T-helper 2 cell treated with Interferon-gamma antibody and Interleukin-4, amounts not matched to agents 100 ng/mL and 5 ng/mL, for 36 hours (primary cell): ENCODE measurements around the gene ARVCF. TPM values are rescaled to one million over a fixed set of nuclear protein-coding genes. Genes with fewer than 3 reads are reported as not detected.

Experiments used
- intact Hi-C: fragments of 100-400 bp; cut with micrococcal nuclease; formaldehyde crosslinking; loops from one replicate; pipeline ENCODE4 v1.15.1; 2023
- total RNA-seq: library from RNA; stranded (reverse); gene quantifications from 2 replicates; pipeline ENCODE4 v1.2.3, GENCODE V29; 2022

The ARVCF gene
- total RNA-seq, 1 donor from 2014 or later, result 0.84 TPM

DNA sequence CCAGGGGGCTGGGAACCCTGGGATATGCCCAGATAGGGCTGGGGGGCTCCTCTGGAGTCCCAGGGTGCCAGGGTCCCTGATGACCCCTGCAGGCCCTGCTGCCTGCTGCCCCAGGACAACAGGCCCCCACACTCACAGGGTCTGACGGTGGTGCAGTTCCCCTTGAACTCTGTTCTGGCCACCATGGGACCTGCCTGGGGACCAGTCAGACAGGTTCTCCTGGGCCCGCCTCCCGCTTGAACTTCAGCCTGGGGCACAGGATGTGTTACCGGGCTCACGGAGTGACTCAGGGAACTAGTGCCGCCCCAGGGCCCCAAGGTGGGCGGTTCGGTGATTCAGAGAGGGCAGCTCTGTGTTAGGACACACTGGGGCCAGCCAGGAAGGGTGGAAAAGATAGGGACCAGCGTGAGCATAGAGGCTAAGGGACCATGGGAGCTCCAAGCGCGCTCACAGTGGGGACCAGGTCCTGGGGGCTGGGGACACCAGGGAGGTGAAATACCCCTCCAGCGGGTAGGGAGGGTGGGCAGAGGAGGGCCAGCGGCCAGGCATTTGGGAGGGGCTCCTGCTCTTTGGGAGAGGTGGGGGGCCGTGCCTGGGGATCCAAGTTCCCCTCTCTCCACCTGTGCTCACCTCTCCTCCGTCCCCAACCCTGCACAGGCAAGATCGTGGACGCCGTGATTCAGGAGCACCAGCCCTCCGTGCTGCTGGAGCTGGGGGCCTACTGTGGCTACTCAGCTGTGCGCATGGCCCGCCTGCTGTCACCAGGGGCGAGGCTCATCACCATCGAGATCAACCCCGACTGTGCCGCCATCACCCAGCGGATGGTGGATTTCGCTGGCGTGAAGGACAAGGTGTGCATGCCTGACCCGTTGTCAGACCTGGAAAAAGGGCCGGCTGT, 53.5 kb downstream of the ARVCF start:
- intact Hi-C loops, result no loop called here

GRCh38 chr22:19962246-19962908, 54.2 kb downstream of the ARVCF start:
- intact Hi-C loops, result no loop called here

GRCh38 chr22:19961868-19962245, 54.8 kb downstream of the ARVCF start:
- intact Hi-C loops, result no loop called here

DNA sequence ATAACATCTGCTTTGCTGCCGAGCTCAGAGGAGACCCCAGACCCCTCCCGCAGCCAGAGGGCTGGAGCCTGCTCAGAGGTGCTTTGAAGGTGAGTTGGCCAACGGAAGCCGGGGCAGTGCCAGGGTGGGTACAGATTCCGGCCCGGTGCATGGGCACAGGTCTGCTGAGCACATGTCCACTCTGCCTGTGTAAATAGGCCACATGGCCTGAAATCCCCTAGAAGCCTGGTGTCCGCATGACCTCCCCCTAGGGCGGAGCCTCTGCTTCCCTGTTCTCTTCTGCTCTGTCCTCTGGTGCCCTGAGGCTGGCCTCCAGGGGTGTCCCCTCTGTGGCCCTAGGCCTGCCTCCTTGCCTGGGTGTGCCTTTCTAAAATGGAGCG, 55.4 kb downstream of the ARVCF start:
- intact Hi-C loops, result no loop called here

DNA sequence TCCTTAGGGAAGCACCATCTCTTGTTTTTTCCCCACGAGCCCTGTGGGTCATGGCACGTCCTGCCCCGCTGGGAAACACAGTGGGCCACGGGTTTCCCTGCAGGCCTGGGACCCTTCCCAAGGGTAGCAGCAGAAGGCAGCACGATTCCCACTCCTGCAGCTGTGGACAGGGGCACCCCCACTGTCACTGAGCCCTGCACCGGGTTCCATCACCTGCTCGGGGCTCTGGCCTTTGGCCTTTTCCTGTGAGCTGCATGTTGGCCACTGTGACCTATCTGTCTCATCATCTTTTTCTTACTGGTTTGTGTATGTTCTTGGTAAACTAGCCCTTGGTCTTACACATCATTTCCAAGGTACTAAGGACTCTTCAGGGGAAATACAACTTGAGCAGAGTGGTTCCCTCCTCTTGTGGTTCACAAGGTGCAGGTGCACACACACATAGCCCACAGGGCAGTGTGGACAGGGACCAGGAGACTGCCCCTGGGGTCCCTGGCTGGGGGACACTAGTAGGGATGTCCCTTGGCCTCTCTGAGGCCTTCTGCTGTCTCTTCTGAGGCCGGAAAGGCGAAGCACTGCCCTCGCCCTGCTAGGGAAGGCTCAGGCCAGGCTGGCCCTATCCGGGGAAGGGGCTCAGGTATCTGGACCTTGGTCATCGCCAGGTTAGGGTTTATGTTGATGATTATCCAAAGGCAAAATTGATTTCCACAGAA, 56.0 kb downstream of the ARVCF start:
- intact Hi-C loops, result no loop called here

GRCh38 chr22:19959587-19960490, 56.8 kb downstream of the ARVCF start:
- intact Hi-C loops, result loop anchor here (10.0 kb wide), 1 partner anchor 355 kb away; no protein-coding TSS in a partner anchor

DNA sequence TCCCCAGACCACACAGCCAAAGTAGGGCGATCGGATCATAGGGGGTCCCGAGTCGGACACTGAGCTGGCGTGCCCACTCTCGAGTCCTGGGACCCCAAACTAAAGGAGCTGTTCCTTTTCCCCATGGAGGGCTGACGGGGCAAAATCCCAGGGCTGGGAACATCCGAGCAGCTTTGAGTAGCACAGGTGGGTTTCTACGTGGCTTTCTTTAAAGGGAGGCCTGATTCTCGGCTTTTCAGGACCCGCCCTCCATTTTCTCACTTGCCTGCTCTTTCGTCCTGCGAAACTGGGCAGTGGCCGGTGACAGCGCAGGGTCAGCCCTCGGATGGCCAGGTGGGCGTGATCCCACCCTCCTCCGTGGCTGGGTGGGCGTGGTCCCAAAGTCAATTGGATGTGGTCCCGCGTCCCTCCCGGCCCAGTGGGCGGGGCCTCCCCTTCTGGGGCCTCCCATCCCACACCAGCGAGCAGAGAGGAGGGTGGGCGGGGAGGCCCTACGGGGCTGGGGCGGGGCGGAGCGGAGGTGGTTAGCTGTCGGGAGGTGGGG, 57.5 kb downstream of the ARVCF start:
- intact Hi-C loops, result loop anchor here (10.0 kb wide), 1 partner anchor 354 kb away; no protein-coding TSS in a partner anchor

- intact Hi-C loops, result loop anchor here (10.0 kb wide), 1 partner anchor 354 kb away; no protein-coding TSS in a partner anchor
Measured at GRCh38 chr22:19958083-19959042, 58.3 kb downstream of the ARVCF start.

GRCh38 chr22:19957445-19957844, 59.2 kb downstream of the ARVCF start:
- intact Hi-C loops, result loop anchor here (10.0 kb wide), 1 partner anchor 353 kb away; no protein-coding TSS in a partner anchor

DNA sequence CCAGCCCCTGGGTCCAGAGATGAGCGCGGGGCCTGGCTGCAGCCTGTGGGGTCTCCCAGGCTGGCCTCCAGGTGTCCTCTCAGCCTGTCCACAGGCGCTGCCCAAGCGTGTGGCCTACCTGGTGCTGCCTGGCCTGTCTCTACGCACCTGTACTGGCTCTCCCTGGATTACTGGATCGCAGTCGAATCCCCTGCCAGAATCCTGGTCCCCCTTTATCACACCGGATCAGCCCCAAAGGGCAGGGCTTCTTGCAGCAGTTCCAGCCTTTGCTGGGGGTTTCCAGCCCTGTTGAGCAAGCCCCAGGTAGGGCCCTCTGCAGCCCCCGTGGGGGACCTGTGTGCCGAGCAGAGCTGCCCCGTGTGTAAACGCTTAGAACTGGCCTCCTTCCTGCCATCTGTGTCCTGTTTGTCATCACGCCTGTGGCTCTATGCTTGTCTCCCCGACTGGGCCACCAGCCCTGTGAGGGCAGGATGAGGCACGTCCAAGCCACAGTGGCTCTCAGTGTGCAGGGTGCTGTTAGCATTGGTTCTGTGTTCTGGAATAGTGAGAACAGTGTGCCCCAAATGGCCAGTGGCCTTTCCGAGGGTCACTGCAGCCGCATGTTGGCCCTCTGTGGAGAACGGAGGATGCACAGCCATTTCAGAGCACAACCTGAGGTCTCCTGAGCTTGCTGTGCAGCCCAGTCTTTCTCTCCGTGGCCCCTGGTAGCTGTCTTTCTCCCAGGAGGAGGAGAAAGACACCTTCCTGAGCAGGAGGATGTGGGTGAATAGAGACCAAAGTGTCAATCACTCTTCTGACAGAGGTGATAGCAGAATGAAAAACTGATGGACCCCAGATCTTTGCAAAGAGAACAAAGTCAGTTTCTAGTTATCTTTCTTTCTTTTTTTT, 61.1 kb downstream of the ARVCF start:
- intact Hi-C loops, result loop anchor here (10.0 kb wide), 1 partner anchor 351 kb away; no protein-coding TSS in a partner anchor

GRCh38 chr22:19951346-19951745, 65.3 kb downstream of the ARVCF start:
- intact Hi-C loops, result loop anchor here (10.0 kb wide), 1 partner anchor 347 kb away; no protein-coding TSS in a partner anchor

DNA sequence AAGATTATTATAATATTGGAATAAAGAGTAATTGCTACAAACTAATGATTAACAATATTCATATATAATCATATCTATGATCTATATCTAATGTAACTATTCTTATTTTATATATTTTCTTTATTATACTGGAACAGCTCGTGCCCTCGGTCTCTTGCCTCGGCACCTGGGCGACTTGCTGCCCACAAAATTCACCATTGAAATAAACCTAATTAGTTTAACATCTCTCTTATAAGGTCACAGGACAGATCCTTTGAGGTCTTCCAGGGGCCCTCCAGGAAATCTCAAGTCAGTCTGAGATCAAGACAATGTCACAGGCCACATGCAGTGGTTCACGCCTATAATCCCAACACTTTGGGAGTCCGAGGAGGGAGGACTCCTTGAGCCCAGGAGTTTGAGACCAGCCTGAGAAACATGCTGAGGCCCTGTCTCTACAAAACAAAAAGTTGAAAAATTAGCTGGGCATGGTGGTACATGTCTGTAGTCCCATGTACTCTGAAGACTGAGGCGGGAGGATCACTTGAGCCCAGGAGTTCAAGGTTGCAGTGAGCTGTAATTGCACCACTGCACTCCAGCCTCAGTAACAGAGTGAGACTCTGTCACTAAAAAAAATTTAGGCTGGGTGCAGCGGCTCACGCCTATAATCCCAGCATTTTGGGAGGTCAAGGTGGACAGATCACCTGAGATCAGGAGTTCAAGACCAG, 68.4 kb downstream of the ARVCF start:
- intact Hi-C loops, result no loop called here

DNA sequence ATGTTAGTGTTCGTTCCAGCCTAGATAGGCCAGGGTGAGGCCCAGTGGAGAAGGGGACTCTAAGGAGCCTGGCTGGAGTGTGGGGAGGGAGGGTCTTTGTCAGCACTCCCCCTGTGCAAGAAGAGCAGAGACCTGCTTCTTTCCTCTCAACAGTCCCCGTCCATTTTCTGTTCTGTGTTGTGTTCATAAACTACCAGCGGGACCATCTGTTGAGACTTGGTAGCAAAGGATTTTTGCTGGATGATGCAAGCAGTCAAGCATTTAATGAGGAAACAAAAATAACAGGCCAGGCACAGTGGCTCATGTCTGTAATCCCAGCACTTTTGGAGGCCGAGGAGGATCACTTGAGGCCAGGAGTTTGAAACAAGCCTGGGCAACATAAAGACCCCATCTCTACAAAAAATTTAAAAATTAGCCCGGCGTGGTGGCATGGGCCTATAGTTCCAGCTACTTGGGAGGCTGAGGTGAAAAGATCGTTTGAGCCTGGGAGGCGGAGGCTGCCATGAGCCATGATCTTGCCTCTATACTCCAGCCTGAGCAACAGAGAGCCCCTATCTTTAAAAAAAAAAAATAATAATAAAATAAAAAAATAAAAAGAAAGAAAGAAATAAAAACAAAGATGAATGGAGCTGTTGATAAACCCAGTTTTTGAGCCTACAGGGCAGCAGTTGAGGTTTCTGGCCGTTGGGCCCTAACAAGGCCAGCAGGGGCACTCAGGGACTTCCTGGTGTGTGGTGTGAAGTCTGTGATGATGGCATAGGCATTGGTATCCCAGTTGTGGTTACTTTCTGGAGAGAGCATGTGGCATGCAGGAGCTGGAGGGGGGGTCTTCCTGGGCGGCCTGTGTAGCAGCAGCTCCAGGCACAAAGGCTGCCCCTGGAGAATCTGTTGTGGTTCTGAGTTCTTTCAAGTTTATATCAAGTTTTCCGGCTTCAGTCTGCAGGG, 73.3 kb downstream of the ARVCF start:
- intact Hi-C loops, result loop anchor here (5.0 kb wide), 1 partner anchor 86 kb away; no protein-coding TSS in a partner anchor

- intact Hi-C loops, result loop anchor here (5.0 kb wide), 1 partner anchor 85 kb away; no protein-coding TSS in a partner anchor
Measured at GRCh38 chr22:19942157-19943081, 74.2 kb downstream of the ARVCF start.
